Activated B cell treated with CpG ODN at 0.5 μM for 24 hours (primary cell): ENCODE data around the gene RAD51B. TPM values are rescaled to one million over a fixed set of nuclear protein-coding genes. Genes with fewer than 3 reads are reported as not detected.
A peak's percentile ranks its signal among the peaks of the same experiment; 100 is the strongest.

Experiments
- ATAC-seq: fragments of 200-7000 bp; cut with Tn5 transposase; one replicate; pipeline ENCODE4 v1.10.0; 2021; ENCODE audit warnings: low read depth, mild to moderate bottlenecking, moderate library complexity
- CTCF ChIA-PET: fragments of 350-600 bp; sonication (Branson Sonifier 250); formaldehyde crosslinking; loops from one replicate; lab custom pipeline; 2021; ENCODE audit warnings: antibody characterized with exemption; lab: Charles Lee
- POLR2A ChIA-PET: fragments of 350-600 bp; sonication (Branson Sonifier 250); formaldehyde crosslinking; loops from one replicate; lab custom pipeline; 2021; ENCODE audit warnings: antibody characterized with exemption; lab: Charles Lee
- DNase-seq: peaks from one replicate; pipeline ENCODE4 v3.0.0; 2022
- H3K27ac Mint-ChIP-seq: one replicate; pipeline ENCODE4 v1.8.0; 2020; ENCODE audit warnings: mixed read lengths
- H3K27me3 Mint-ChIP-seq: one replicate; pipeline ENCODE4 v1.8.0; 2021; ENCODE audit warnings: mixed read lengths
- H3K36me3 Mint-ChIP-seq: one replicate; pipeline ENCODE4 v1.8.0; 2021; ENCODE audit warnings: low read depth, mixed read lengths
- H3K4me1 Mint-ChIP-seq: one replicate; pipeline ENCODE4 v1.8.0; 2021; ENCODE audit warnings: mixed read lengths
- H3K4me3 Mint-ChIP-seq: one replicate; pipeline ENCODE4 v1.8.0; 2020; ENCODE audit warnings: mild to moderate bottlenecking, mixed read lengths
- H3K9me3 Mint-ChIP-seq: one replicate; pipeline ENCODE4 v1.8.0; 2020; ENCODE audit warnings: mixed read lengths
- intact Hi-C: fragments of 100-400 bp; cut with micrococcal nuclease; formaldehyde crosslinking; loops from one replicate; pipeline ENCODE4 v1.15.1; 2024
- total RNA-seq: library from RNA; stranded (reverse); gene quantifications from 2 replicates; pipeline ENCODE4 v1.2.3, GENCODE V29; 2022
- TF ChIP-seq, protein P1 (sequence below): fragments of 200-600 bp; IDR thresholded peaks from one replicate; pipeline ENCODE4 v1.8.0; 2022; ENCODE audit warnings: antibody characterized with exemption, mild to moderate bottlenecking

Gene RAD51B
- total RNA-seq, 1 donor from 2014 or later, result 53.9 TPM

DNA sequence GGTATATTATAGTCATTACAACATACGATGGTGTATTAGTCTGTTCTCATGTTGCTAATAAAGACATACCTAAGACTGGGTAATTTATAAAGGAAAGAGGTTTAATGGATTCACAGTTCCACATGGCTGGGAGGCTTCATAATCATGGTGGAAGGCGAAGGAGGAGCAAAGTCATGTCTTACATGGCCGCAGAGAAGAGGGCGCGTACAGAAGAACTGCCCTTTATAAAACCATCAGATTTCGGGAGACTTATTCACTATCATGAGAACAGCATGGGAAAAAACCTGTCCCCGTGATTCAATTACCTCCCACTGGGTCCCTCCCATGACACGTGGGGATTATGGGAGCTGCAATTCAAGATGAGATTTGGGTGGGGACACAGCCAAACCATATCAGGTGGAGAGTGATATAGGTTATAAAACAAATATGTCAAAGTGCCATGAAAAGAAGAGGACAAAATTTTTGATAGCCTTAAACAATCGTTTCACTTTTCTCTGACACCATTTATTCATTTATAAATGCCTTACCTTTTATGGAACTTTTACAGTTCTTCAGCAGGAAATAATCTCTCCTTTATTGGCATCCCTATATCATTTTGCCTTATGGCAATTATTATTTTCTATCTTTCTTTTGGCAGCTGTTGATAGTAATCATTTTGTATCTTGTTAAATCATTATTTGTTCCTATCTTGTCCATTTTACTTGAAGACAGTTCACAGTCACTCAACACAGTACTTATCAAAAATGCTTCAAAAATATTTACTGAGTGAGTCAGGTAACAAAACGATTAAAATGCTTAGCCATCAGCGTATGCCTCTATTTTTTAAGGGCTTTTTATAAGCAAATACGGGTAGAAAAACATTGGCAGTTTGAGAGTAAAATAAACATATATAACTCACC lies 196.0 kb downstream of the RAD51B start:
- no peak for DNase-seq
- no peaks in the 10 kb centered on the region for H3K36me3 Mint-ChIP-seq
- no peak overlapping the region for H3K4me3 Mint-ChIP-seq
- TF ChIP-seq, protein P1, sequence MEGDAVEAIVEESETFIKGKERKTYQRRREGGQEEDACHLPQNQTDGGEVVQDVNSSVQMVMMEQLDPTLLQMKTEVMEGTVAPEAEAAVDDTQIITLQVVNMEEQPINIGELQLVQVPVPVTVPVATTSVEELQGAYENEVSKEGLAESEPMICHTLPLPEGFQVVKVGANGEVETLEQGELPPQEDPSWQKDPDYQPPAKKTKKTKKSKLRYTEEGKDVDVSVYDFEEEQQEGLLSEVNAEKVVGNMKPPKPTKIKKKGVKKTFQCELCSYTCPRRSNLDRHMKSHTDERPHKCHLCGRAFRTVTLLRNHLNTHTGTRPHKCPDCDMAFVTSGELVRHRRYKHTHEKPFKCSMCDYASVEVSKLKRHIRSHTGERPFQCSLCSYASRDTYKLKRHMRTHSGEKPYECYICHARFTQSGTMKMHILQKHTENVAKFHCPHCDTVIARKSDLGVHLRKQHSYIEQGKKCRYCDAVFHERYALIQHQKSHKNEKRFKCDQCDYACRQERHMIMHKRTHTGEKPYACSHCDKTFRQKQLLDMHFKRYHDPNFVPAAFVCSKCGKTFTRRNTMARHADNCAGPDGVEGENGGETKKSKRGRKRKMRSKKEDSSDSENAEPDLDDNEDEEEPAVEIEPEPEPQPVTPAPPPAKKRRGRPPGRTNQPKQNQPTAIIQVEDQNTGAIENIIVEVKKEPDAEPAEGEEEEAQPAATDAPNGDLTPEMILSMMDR, result no peak
- no peaks in the 10 kb centered on the region for H3K27me3 Mint-ChIP-seq
- peaks cover 2% of the 10 kb centered on the region for H3K4me1 Mint-ChIP-seq
- ATAC-seq, result no peak
- H3K27ac Mint-ChIP-seq, result no peak overlapping the region
- intact Hi-C loops, result no loop called here
- POLR2A ChIA-PET, result no interaction called here
- CTCF ChIA-PET, result no interaction called here
- H3K9me3 Mint-ChIP-seq, result peaks cover 4% of the 10 kb centered on the region

DNA sequence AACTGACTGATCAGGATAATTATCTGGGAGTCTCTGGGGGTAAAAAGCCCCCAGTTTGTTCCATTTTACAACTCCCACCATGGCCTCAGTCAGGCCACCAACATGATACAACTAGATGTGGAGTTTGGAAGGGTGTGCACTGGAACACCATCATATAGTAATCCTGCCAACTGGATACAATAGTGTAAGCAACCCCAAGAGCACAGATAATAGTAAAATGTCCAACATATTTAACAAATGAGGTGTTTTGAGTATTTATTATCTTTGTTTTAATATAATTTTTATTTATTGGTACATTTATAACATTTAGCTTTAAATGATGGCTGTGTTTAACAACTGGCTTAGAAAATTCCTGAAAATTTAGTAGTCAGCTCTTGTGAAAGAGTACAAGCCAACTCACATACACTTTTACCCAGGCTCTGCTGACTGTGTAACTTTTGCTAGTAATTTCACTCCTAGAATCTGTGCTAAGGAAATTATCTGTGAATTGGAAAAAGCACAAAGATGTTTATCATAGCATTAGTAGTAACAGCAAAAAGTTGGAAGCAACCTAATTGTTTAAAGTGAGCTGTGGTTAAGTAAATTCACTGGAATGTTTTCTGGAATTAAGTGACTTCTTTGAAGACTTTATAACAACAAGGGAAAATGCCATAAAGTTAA lies 196.8 kb downstream of the RAD51B start:
- CTCF ChIA-PET, result no interaction called here
- Mint-ChIP-seq H3K27me3 (no peaks in the 10 kb centered on the region), H3K36me3 (no peaks in the 10 kb centered on the region), H3K27ac (no peak overlapping the region), H3K4me1 (peaks cover 9% of the 10 kb centered on the region), H3K4me3 (no peak overlapping the region), H3K9me3 (peaks cover 4% of the 10 kb centered on the region)
- DNase-seq (no peak), ATAC-seq (no peak)
- POLR2A ChIA-PET, result no interaction called here
- intact Hi-C loops, result no loop called here
- TF ChIP-seq, protein P1, result no peak

DNA sequence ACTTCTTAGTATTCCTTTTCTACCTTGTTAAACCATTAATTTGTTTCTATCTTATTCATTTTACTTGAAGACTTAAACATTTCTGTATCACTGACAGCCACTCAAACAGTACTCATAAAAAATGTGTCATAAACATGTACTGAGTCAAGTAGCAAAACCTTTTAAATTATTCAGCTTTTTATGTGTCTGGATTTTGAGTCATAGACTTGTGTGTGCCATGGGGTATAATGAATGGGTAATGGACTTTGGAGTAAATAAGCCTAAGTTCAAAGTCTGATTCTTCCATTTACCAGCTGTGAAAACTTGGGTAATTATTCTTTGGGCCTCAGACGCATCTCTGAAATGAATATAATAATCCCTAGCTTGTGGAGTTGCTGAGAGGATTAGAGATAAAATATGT lies 199.0 kb downstream of the RAD51B start:
- H3K27me3 Mint-ChIP-seq, result no peaks in the 10 kb centered on the region
- POLR2A ChIA-PET, result no interaction called here
- peaks cover 7% of the 10 kb centered on the region for H3K36me3 Mint-ChIP-seq
- CTCF ChIA-PET, result no interaction called here
- no peak for DNase-seq
- H3K27ac Mint-ChIP-seq, result no peak overlapping the region
- intact Hi-C loops, result no loop called here
- H3K4me3 Mint-ChIP-seq, result no peak overlapping the region
- peaks cover 13% of the 10 kb centered on the region for H3K9me3 Mint-ChIP-seq
- no peak for ATAC-seq
- H3K4me1 Mint-ChIP-seq, result peaks cover 10% of the 10 kb centered on the region
- TF ChIP-seq, protein P1, result no peak

DNA sequence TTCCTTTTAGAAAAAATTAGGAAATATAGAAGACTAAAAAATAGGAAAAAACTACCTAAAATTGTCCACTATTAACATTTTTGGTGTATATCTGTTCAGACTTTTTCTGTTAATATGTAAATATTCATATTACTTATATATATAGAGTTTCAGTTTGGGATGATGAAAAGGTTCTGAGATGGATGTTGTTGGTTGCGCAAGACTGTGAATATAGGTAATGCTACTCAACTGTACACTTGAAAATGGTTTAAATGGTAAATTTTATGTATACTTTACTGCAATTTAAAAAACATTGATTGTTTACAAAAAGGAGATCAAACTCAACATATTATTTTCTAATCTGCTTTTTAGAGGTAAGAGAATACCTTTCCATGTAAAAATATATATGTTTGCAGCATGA lies 200.9 kb downstream of the RAD51B start:
- Mint-ChIP-seq H3K4me1 (peaks cover 10% of the 10 kb centered on the region), H3K4me3 (no peak overlapping the region), H3K9me3 (peaks cover 13% of the 10 kb centered on the region), H3K36me3 (peaks cover 8% of the 10 kb centered on the region), H3K27me3 (no peaks in the 10 kb centered on the region), H3K27ac (no peak overlapping the region)
- TF ChIP-seq, protein P1, result no peak
- POLR2A ChIA-PET, result no interaction called here
- DNase-seq (no peak), ATAC-seq (no peak)
- CTCF ChIA-PET, result no interaction called here
- intact Hi-C loops, result no loop called here

DNA sequence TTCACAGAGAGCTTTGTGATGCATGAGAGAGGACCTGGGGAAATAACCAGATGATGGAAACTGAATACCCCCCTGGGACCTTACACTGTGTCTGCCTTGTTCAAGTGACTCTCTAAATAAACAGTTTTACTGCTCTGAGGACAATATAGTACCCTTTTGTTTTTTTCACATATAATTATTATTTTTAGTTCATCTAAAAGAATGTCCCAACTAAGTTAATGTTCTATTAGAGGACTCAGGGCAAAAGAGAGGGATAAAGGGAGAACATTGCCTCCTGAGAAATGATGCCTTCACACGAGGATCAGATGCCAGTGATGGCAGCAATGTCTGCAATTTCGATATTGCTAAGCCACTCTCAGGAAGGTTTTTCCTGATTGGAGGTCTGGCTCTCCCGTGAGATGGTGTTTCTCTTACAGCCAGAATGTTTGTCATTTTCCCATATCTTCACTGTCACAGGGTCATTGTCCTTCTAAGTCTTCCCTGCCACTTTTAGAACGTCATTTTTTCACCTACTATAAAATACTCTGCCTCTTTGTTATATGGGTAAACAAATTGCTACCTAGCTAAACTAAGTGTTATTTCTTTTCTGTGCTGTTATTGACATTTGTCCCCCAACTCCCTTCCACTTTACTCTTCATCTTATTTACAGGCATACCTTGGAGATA lies 201.6 kb downstream of the RAD51B start:
- DNase-seq (no peak), ATAC-seq (peak; percentile 91)
- Mint-ChIP-seq H3K9me3 (peaks cover 12% of the 10 kb centered on the region), H3K27ac (no peak overlapping the region), H3K27me3 (no peaks in the 10 kb centered on the region), H3K4me3 (no peak overlapping the region), H3K36me3 (peaks cover 8% of the 10 kb centered on the region), H3K4me1 (peaks cover 10% of the 10 kb centered on the region)
- ChIA-PET CTCF (no interaction called here), POLR2A (no interaction called here)
- intact Hi-C loops, result no loop called here
- TF ChIP-seq, protein P1, result no peak
